ENCODE measurements around the gene WDR72.

DNA sequence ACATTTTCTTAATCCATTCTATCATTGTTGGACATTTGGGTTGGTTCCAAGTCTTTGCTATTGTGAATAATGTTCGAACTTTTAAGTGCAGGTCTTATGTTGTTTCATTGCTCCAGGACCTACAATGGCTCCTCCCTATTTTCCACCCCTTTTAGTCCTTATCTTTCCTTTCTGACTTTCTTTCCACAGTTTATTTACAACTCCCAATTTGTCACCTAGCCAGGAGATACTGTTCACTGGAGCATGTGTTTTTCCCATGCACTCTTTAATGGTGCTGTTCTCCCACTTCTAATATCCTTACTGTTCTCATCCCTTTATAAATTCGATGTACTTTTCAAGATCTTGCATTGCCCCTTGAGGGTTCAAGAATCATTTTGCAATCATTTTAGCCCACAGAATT, 290.0 kb downstream of the WDR72 start:
- TF ChIP-seq, protein P1, sequence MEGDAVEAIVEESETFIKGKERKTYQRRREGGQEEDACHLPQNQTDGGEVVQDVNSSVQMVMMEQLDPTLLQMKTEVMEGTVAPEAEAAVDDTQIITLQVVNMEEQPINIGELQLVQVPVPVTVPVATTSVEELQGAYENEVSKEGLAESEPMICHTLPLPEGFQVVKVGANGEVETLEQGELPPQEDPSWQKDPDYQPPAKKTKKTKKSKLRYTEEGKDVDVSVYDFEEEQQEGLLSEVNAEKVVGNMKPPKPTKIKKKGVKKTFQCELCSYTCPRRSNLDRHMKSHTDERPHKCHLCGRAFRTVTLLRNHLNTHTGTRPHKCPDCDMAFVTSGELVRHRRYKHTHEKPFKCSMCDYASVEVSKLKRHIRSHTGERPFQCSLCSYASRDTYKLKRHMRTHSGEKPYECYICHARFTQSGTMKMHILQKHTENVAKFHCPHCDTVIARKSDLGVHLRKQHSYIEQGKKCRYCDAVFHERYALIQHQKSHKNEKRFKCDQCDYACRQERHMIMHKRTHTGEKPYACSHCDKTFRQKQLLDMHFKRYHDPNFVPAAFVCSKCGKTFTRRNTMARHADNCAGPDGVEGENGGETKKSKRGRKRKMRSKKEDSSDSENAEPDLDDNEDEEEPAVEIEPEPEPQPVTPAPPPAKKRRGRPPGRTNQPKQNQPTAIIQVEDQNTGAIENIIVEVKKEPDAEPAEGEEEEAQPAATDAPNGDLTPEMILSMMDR (IDR thresholded peaks at IDR 0.05), result no peak
- TF ChIP-seq POLR2A (IDR thresholded peaks at IDR 0.05), result no peak

Data from lower leg skin (tissue), 3 donors.